HG03103 (cell line): Measurements from ENCODE around the gene OVAAL.

Source experiments
- ATAC-seq: cut with Tn5 transposase; IDR thresholded peaks from one replicate; pipeline ENCODE4 v1.9.1; 2021; ENCODE audit warnings: low read depth; ENCODE audit not compliant: unreplicated experiment

The OVAAL gene

DNA sequence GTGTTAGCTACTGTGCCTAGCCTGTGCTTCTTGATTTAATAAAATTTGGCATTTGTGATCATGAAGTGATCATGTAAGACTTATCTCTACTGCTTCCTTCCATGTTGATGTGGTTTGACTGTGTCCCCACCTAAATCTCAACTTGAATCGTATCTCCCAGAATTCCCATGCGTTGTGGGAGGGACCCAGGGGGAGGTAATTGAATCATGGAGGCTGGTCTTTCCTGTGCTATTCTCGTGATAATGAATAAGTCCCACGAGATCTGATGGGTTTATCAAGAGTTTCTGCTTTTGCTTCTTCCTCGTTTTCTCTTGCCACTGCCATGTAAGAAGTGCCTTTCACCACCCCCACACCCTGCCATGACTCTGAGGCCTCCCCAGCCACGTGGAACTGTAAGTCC, at the start of gene OVAAL:
OVAAL (plus strand) TSS at position 301 of the 400 bp plus-strand sequence.
- ATAC-seq, result no peak

DNA sequence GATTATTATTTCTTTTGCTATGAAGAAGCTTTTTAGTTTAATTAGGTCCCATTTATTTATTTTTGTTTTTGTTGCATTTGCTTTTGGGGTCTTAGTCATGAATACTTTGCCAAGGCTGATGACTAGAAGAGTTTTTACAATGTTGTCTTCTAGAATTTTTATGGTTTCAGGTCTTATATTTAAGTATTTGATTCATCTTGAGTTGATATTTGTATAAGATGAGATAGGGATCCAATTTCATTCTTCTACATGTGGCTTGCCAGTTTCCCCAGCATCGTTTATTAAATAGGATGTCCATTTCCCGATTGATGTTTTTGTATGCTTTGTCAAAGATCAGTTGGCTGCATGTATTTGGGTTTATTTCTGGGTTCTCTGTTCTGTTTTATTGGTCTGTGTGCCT, 47.9 kb upstream of the OVAAL start:
- no peak for ATAC-seq

DNA sequence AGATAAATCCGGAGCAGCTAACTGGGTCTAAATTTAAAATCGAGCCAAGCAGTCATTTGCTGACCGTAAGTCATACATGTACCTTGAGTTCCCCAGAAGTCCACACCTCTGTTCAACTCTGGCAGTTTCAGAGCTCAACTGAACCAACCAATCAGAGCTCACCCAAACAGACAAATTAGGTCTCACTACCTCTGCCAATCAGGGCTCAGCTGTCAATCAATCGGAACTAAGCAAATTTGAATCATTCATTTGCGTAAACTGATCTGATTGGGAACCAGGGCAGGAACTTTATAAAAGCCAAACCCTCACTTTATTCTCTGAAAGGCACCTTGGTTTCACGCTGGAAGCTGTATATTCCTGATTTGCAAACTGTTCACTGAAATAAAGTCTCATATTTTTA, 45.2 kb upstream of the OVAAL start:
- no peak for ATAC-seq

DNA sequence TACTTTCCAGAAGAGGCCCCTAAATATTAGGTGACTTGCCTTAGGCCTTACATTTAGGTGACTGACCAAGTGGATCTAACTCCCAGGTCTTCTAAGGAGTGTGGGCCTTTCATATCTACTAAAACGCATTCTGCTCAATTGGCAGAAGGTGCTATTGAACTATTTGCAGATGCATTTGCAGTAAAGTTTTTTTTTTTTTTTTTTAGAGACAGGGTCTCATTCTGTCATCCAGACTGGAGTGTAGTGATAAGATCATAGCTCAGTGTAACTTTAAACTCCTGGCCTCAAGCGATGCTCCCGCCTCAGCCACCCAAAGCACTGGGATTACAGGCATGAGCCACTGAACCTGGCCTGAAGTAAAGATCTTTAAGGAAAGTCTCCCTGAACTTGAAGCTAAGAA, 43.4 kb upstream of the OVAAL start:
- ATAC-seq, result no peak

DNA sequence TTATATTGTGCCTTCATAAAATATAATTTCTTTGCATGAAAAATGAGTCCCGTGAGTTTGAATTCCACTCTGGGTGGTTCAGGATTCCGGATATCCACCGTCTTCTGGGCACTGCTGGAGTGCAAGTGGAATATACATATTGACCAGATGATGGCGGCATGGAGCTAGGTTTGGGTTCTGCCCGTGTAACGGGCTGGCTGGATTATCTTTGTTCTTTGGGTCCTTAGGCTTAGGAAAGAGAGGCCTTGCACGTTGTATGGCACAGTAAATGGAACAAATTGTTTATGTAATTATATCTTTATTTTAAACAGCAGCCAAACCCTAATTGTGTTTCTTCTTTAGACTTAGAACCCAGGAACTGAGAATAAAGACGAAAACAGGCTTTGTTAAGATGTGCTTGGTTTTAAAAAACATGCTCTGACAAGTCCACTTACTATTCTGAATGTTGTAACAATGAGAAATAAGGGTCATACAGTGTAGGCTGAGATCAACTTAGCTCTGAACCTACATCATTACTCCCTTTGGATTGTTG, 42.8 kb upstream of the OVAAL start:
- peak; percentile 94 for ATAC-seq

DNA sequence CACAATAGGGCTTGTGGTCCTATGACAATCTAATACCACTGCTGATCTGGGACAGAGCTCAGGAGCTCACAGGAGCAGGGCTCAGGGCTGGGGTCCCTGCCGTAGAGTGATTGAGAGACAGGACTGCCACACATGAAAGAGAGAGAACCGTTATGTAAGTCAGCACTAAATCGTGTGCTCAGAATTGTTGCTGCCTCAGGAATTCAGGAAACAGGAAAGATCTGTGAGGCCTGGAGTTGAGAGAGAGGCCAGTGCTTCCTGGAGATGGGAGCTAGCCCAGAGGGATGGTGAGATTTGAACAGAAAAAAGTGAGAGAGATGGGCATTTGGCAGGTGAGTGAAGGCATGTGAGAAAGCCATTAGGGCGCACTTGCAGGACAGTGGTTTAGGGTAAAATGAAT, 38.9 kb upstream of the OVAAL start:
- no peak for ATAC-seq

DNA sequence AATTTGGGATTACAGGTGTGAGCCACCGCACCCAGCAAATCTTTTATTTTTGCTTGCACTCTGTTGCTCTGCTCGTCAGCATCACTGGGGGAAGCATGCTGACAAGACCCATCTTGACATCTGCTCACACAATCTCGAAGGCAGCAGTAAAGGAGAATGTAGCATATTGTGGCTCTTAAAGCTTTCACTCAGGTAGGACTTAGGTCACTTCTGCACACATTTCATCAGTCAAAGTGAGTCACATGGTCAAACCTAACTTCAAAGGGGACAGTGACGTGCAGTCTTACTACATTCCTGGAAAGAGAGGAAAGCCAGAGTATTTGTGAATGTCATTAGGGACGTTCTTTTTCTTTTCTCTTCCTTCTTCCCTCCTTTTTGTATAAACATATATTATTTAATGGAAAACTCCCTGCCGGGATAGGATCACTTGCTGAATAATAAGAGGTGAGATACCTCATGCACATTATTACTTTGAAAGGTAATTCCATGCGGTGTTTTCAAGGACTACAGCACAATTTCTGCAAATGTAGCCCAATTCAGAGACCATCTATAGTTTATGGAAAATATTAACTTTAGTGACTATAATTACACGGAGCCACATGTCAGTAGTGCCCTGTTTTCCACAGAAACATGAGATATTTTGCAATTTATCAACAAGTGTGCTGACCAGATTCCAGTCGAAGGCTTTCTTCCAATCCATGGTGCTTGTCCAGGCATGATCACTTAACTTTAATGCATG, 37.1 kb upstream of the OVAAL start:
- no peak for ATAC-seq

DNA sequence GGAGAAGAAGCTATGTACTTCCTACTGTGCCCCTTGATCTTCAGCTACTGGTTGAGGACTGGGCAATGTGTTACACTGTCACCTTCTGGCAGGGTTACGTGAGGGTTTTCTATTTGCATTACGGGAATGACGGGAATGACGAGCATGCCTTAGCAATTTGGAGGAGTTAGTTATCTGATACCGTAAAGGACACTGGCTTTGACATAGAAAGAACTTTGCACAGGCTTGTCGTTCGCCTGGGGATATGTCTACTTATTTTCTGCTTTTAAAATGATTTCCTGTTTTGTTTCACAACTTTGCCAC, 36.6 kb upstream of the OVAAL start:
- no peak for ATAC-seq

DNA sequence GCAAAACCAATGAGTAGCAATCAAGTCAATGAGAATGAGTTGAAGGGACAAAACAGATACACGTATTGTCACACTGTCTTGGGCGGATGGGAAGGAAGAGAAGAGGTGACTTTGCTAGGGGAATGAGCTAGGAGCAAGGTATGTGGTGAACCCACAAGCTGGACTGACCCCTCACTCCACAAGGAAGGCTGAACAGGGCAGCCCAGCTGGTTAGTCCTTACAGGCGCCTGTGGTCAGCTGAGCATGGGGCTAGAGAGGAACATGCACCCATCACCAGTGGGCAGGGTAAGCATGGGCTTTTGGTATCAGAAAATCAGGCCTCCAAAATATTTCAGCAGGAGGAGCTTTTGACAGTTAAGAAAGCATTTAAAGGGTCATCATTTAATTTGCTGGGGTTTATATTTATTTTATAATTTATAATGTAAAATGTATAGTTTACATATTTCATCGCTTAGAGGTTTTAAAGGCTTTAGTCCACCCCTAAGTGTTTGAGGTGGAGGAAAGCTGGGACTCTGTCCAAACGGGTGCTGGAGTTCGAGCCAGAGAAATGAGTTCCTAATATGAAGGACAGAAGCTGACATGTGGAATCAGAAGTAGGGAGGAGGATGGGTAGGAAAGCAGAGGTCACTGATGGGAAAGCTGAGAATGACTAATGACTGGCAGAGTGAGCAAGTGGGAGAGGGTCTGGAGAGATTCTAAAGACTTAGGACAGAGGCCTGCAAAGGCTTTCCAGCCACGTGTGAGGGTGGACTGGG, 34.4 kb upstream of the OVAAL start:
- ATAC-seq, result no peak

DNA sequence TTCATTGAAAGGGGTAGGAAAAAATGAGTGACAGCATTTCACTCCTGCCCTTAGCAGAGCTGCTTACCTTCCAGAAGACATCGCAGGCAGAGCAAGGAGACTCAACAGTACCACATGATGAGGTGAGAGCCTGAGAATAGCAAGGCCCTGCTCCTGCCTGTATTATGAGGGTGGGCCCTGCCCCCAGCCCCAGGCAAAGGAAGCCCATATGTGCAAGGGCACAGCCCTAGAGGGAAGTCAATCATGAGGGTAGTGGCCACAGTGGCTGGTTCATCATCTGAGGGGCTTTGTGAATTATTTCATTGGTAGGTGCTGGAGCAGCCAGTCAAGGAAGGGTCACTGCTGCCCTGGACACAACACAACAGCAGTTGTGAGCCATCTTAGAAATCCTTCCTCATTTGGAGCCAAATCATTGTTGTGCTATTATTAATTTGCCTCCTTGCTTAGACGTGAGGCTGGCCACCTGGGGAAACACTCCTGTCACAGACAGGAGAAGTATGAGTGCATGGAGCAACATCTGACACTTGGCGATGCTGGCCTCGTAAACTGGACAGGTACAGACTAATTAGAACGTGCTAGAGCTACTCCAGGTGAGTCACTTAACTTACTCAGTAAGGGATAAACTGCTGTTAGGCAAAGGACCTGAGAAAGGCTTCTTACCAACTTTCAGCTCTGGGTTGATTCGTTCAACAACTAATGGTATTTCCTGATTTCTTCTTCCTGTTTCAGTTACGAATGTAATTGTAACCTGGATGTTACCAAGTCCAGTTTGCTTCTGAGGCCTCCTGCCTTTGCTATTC, 33.6 kb upstream of the OVAAL start:
- ATAC-seq, result no peak

DNA sequence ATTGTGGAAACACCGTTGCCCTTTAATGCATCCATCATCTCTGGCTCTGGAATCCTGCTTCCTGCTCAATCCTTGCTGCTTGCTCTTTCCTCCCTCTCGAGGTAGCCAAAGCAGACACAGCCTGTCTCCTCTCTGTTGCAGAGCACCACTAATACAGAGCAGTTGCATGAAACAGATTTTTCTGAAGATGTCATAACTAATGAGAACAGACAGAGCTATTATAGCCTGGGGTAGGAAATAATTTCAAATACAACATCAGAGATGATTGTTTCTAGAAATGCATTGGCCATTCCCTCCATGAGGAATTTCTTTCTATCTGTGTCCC, 33.1 kb upstream of the OVAAL start:
- ATAC-seq, result no peak

DNA sequence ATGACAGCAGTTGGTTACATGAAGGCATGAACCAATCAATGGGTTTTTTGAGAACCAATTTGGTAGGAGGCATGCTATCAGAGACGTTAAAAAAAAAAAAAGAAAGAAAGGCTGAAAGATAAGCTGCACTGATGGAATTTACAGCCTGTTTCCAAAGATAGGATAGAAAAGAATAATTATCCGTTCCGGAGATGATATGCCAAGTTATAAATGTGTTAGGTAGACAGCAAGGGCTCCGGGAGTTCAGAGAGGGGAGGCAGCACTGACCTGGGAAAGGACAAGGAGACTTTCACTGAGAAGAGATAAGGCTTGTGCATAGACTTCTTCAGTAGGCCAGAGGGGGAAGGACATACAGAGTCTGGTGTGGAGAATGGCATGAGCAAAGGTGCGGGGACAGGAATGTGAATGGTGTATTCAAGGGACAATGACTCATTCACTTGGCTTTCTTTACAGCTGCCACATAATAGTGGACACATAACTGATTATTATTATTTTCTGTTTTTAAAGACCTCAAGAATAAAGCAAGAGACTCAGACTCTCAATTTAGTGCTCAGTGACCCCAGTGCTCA, 31.6 kb upstream of the OVAAL start:
- no peak for ATAC-seq

DNA sequence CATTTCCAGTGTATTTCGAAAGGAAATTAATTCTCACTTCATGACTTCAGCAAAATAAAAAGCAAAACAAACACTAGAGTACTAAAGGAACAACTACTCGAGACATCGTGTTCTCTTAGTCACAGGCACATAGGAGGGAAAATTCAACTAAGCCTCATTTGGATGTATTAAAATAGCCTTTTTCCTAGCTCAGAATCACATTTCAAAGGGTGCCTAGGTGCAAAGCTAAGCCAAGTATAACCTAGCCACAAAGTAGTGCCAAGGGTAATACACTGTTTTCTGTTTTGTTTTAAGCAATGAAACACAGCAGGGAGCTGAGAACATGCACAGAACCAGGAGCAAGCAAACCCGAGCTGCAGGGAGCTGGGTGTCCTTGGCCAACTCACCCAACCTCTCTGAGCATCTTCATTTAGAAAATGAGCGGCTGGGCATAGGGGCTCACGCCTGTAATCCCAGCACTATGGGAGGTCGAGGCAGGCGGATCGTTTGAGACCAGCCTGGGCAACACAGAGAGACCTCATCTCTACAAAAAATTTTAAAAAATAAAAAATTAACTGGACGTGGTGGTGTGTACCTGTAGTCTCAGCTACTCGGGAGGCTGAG, 29.8 kb upstream of the OVAAL start:
- no peak for ATAC-seq

DNA sequence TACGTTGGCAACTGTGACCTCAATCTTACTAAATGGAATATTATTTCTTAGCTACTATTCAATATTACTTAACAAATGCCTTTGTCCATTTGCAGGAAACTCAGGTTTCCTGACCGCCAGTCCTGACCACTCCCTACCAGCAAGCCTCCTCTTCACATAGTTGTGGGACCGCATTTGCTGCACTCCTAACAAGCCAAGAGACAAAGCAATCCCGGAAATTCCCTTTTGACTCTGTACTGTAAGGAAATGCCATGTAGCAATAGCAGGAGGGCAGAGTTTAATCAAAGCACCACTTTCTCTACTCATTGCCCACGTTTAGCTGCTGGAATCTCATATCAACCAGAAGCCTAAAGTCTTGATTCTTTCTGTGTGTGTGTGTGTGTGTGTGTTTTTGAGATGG, 28.3 kb upstream of the OVAAL start:
- no peak for ATAC-seq

DNA sequence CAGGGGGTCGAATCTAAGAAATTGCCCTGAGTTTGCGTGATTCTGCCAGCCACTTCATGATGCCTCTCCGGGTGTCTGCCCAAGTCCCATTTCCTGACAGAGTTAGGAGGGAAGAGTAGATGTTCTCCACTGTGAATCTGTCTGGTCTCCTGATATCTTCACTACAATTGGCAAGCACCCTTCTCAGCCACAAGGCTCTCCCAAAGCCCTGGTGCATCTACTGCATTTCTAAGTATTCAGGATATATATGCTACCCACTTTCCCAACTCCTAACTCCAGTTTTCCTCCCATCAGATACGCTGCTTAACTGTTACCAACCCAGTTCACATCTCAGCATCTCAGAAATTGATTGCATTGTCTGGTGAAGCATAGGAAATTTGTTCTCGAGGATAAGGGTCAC, 25.9 kb upstream of the OVAAL start:
- ATAC-seq, result no peak

DNA sequence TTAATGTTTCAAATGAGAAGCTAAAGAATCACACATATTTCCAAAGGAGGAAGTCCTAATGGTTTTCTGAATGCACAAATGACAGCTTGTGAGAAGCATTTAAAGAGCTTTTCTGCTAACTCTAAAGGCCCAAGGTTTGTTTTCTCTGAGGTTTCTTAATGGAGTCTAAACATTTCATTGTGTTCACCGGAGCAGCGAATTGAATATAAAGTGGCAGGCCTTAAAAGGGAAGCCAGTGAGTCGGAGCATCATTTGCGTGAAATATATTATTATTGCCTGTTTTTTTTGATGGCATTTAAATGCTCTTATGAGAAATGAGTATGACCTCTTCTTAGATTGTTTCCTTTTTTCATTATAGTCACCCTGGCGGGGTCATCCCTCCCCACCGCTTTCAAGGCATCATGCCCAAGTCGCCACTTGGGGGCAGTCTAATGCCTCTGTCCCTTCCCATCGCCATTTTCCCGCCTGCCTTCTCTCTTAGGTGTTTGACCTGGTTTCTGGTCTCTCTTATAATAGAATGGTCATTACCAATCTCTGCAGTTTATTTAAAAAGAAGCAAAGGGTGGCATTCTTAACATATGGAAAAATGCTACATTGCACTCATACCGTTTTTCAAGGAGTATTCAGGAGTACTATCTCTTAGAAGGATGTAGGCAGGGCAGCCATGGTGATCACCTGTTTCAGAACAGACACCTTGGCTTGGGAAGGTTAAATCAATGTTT, 25.3 kb upstream of the OVAAL start:
- ATAC-seq, result no peak

DNA sequence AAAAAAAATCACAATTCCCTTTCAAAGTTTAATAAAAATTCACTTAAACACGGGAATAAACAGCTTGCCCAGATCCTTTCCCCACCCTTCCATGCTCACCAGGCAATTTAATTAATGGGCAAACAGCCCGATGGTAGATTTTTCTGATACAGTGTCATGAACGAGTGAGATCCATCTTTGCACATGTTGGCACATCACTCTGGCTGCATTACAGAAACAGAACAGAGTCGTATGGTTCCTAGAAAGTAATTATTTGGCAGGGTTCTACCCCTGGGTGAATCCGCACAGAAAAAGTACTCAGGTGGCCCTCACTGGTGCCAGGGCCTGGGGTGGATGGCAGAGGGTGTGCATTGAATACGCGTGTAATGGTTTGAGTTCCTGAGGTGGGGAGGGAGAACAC, 24.6 kb upstream of the OVAAL start:
- ATAC-seq, result no peak

DNA sequence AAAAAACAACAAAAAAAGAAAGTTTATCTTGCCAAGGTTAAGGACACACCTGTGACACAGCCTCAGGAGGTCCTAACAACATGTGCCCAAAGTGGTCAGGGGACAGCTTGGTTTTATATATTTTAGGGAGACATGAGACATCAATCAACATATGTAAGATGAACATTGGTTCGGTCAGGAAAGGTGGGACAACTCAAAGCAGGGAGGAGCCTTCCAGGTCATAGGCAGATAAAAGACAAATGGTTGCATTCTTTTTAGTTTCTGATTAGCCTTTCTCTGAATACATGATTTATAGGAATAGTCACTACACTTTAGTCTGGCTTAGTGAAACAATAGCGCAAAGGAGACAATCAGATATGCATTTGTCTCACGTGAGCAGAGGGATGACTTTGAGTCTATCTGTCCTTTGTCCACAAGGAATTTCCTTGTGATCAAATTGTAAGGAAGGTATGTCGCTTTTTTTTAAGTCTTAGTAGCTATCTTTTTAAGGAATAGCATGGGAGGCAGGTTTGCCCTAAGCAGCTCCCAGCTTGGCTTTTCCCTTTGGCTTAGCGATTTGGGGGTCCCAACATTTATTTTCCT, 23.3 kb upstream of the OVAAL start:
- ATAC-seq, result no peak

DNA sequence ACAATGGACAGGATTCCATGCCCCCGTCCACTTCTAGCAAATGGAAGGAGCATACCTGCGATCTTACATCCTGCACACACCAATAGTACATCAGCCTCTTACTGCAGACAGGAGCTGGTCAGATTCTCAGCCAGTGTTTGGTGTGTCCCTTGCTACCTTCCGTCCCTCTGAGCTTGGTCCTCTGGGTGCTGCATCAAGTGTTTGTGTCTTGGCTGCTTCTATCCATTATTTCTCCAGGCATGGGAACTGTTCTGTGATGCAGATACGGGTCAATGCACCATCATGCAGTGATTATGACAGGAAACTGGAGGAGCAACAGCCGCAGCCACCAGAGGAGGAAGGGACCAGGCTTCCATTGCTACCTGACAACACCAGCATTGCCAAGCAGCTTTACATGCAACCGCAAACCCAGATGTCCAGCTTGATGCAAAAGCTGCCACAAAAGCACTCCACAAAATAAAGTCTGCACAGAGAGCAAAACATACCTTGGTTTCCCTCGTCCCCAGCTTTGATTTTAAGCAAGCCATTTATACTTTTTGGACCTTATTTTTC, 21.9 kb upstream of the OVAAL start:
- ATAC-seq, result no peak

DNA sequence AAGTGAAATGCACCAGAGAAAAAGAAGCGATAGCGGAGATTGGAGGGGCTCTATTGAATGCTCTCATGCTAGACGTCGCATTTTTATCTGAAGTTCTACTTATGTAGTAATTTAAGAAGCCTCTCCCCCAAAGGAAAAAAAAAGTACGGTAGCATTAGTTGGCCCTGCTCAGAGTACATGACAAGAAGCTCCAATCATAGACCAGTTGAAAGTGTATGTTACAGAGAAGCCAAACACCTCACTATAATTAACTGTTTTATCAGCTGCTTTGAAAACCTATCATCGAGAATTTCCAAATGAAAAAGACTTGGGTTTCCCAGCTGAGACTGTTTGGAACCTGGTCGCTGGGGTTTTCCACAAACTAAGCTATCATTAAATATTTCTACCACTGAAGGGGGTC, 19.6 kb upstream of the OVAAL start:
- ATAC-seq, result no peak
